Amygdala (tissue), 56 donors: ENCODE data around the gene RASGEF1B.

Experiments
- DNase-seq, 56 donors: peaks; one replicate each; lab custom pipeline; 2025; lab: John Stamatoyannopoulos, UW

The RASGEF1B gene

GRCh38 chr4:81471588-81472280 lies at the start of gene RASGEF1B:
Gene RASGEF1B (minus strand): TSS chr4:81471907. CDS start chr4:81459508, 12,399 bp downstream.
- peak; percentile 25 to 94 (median 85) for DNase-seq

GRCh38 chr4:81519856-81520255 lies 48.1 kb upstream of the RASGEF1B start:
- DNase-seq = no peak

- DNase-seq = no peak
These were observed 47.7 kb upstream of the RASGEF1B start for GRCh38 chr4:81519427-81519773.

- DNase-seq = no peak
These were observed 47.2 kb upstream of the RASGEF1B start for GRCh38 chr4:81518762-81519426.

DNA sequence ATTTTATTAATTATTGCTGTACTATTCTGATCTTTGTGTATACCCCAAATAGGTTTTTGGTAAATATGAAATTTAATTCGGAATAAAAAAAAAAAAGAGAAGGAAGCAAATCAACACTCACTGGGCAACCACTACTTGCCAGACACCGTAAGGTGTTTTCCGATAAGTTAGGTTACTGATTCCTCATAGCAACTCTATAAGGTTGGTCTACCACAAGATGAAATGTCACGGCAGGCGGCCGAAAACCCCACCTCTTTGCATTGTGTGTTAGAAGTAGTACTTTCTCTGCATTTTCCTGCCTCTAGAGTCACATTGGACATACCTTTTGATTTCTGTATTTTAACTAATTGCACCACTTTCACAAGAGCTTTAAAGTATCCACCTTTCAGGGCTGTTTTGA lies 44.5 kb upstream of the RASGEF1B start:
- no peak for DNase-seq

DNA sequence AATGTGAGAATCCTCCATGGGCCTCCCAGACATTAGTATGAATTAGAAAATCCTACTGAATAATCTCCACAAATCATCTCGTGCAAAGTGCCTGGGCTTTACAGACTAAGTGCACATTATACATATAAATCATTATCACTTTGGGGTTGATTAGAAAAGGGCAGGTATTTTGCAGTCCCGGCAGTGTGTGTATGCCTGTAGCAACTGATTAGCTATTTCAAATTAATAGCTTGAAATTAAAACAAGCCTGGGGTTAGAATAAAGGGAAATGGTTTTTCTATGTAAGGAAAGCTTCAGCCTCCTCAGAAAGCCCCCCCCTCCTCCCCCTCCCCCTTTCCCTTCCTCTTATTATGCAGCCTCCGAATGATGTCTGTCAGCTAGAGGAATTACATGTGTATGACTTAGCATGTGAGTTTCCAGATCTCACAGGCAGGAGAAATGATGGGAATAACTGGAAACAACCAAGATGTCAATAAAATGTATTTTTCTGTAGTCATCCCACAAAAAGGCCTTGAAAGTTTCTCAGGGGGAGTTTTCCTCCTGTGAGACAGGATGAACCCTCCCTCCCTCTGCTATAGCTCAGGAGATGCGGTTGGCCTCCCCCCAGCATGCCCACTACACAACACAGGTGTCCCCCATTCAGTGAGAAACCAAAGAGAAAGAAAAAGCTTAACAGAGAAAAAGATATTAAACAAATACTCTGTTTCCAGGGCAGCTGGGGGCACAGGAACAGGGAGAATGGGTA lies 41.2 kb upstream of the RASGEF1B start:
- DNase-seq = no peak

DNA sequence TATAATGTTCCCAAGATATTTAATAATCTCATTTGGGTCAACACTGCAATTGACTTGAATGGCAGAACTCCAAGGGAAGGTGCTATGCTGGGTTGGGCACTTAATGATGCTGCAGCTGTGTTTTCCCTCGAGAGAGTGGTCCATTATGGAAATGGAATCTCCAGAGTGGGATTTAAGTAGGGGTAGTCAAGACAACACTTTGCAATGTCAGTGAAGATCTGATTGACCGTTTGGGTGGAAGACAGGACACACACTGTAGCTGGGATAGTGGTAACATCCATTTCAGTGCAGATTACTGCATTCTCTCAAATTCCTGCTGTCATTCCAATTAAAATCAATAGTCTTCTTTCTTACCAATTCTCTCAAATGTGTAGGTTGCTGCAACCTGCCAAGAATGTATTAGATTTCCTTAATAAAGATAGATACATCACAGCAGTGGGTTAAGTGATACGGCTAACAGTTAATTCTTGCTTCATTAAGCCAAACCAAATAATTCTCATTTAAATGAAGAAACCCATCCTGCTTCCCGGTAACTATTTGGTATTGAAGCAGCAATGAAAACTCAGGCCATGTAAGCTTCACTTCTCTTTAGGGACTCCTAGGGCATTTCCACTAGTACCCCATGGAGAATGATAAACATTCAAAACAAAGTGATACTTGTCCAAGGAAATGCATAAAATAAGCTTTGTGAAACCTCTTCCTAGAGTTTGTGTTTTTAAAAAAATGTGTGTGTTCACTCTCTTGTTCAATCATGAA lies 40.5 kb upstream of the RASGEF1B start:
- DNase-seq = no peak

DNA sequence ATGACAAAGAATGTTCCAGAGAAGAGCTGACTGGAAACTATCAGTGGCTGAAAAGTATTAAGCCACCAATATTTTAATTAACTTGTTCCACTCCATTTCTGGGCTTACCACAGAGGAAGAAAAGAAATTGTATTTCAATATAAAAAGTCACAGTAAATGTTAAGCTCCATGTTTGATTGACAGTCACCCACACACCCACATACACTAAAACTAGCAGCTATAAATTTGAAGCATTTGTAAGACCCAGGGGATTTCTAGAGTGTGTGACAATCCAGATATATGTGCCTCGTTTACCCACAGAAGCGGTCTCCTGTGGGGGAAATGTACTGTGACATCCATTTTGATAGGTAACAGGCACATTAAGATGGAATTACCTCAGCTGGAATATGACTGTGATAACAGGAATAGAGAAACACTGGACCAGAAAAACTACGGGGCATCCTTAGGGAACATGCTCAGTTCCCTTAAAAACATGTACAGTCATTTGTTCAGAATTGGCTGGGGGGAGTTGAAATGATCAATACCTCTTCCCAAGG lies 39.0 kb upstream of the RASGEF1B start:
- no peak for DNase-seq

GRCh38 chr4:81509822-81510221 lies 38.1 kb upstream of the RASGEF1B start:
- DNase-seq = no peak

DNA sequence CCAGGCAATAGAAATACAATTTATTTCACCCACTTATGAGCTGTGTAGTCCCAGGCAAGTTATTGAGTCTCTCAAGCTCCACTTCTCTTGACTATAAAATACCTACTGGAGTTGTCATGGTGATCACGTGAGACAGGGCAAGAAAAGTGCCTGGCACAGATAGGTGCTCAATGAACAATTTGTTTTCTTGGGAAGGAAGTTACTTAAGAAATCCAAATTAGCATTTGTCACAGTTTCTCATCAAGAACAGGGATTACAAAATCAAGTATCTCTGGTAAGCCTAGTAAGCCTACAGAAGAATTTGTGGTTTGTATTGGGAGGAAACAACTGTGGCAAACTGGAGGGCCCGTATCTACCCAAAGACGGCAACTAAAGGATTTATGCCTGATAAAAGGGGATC lies 37.5 kb upstream of the RASGEF1B start:
- no peak for DNase-seq

GRCh38 chr4:81508411-81509185 lies 36.9 kb upstream of the RASGEF1B start:
- no peak for DNase-seq

DNA sequence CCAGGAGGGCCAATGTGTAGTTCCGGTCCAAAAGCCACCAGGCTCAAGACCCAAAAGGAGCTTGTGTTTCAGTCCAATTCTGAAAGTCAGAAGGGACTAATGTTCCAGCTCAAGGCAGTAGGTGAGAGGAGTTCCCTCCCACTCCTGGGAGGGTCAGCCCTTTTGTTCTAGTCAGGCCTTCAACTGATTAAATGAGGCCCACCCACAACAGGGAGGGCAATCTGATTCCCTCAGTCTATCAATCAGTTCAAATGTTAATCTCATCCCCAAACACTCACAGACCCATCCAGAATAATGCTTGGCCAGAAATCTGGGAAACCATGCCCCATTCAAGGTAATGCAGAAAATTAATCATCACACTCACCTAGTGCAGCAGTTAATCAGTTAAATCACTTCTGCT lies 35.8 kb upstream of the RASGEF1B start:
- no peak for DNase-seq

DNA sequence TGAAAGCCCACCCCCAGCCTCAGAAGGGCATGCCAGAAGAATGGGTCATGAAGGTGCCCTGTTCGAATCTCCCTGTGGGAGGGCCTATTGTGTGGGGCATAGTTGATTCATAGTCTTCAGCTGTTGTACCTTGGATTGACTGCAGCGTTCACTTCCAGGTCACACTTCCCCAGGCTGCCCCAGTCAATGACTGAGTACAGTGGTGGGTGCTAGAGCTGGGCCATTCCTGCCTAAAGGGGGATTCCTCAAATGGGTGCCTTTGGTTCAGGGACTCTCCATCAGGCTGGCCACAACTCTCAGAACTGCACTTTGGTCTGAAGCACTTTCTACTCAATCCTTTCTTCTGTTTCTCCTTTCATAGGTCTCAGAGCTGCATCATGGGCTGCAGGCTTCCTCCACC lies 35.0 kb upstream of the RASGEF1B start:
- no peak for DNase-seq

- DNase-seq = no peak
These were observed 34.0 kb upstream of the RASGEF1B start for GRCh38 chr4:81505726-81506125.

DNA sequence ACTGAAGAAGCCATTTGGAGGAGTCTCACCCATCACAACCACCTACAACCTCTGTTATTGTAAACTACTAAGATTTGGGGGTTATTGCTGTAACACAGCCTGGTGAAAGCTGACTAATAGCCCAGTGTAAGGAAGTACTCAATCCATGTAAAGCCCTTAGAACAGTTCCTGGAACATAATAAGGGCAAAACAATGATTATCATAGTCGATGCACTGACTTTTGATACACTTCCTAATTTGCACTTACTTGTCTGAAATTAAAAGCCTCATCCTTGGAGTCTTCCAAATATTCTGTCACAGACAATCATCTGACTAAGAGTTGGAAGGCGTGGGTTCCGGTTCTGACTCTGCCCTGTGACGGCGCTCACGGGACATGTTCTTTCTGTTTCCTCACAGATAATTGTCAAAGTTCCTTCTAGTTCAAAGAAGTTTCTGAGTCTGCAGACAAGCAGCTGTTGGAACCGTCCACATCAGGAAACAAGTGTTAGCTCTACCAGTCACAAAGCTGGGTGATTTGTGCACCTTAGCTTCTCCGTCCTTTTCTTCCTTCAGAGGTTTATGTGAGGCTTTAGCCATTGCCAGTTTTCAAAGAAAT lies 33.4 kb upstream of the RASGEF1B start:
- peak in 14 of 56 donors; percentile 2 to 53 (median 17) for DNase-seq

GRCh38 chr4:81504112-81505003 lies 32.7 kb upstream of the RASGEF1B start:
- peak in 2 of 56 donors; percentile 11 to 39 for DNase-seq

DNA sequence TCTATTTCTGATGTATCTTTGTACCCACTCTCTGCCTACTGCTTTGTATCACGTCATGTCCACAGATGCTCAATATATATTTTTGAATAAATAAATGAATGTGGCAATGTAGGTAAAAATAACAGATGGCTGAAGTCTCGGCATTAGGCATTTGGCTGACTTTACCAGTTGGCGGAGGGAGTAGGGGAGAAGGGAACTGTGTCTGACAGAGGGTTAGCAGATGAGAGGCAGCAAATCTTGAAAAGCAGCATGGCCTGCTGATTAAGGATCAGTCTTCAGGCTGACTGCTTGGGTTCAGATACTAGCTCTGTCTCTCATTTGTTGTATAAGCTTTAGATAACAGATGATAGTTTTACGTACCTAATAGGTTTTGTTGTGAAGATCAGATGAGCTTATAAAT lies 31.9 kb upstream of the RASGEF1B start:
- DNase-seq = peak in 2 of 56 donors; percentile 16 to 27

GRCh38 chr4:81502564-81502963 lies 30.9 kb upstream of the RASGEF1B start:
- no peak for DNase-seq
